ENCODE results near the gene ZNF362.

DNA sequence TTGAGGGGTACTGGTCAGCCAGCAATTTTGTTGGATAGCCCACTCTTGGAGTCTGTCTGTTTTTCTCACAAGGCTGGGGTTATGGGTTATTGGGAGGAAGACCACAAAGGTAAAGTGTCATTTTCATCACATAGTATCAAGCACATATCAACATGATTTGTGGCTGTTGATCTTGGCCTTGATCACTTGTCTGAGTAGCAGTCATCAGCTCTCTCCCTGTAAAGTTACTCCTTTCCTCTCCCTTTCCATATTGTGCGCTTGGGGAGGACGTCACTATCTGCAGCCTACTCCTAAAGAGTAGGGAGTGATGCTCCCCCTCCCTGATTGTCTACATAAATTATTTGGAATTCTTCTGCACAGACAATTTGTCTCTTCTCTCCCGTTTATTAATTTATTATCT lies 1.8 kb upstream of the ZNF362 start:
- TF ChIP-seq, protein P1, sequence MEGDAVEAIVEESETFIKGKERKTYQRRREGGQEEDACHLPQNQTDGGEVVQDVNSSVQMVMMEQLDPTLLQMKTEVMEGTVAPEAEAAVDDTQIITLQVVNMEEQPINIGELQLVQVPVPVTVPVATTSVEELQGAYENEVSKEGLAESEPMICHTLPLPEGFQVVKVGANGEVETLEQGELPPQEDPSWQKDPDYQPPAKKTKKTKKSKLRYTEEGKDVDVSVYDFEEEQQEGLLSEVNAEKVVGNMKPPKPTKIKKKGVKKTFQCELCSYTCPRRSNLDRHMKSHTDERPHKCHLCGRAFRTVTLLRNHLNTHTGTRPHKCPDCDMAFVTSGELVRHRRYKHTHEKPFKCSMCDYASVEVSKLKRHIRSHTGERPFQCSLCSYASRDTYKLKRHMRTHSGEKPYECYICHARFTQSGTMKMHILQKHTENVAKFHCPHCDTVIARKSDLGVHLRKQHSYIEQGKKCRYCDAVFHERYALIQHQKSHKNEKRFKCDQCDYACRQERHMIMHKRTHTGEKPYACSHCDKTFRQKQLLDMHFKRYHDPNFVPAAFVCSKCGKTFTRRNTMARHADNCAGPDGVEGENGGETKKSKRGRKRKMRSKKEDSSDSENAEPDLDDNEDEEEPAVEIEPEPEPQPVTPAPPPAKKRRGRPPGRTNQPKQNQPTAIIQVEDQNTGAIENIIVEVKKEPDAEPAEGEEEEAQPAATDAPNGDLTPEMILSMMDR (IDR thresholded peaks at IDR 0.05 in 2 of 3, conservative IDR thresholded peaks at IDR 0.05 in 1 of 3; ENCODE audit: borderline replicate concordance in 1 of 3, insufficient read depth in 1 of 3, low read depth in 2 of 3, low read length in 2 of 3) = no peak
- TF ChIP-seq, protein P2, sequence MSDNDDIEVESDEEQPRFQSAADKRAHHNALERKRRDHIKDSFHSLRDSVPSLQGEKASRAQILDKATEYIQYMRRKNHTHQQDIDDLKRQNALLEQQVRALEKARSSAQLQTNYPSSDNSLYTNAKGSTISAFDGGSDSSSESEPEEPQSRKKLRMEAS (IDR thresholded peaks at IDR 0.05) = no peak

All from HCT116 (cell line).